PC-3 (cell line): ENCODE results near the gene LTBP1. TPM values are rescaled to one million over a fixed set of nuclear protein-coding genes. Genes with fewer than 3 reads are reported as not detected.

Experiments used
- ATAC-seq: fragments of 200-7000 bp; cut with Tn5 transposase; 2 replicates; pipeline ENCODE4 v1.9.1; 2020; ENCODE audit warnings: mild to moderate bottlenecking, moderate library complexity
- BruUV-seq: library from RNA; stranded (reverse); fragments of 400-500 nt; replicated peaks from 2 replicates; lab custom pipeline; 2021; lab: Mats Ljungman, UMichigan
- CTCF ChIA-PET: fragments of 300-600 bp; sonication (Branson Sonifier 250); formaldehyde crosslinking; loops from one replicate; lab custom pipeline; 2022; ENCODE audit warnings: antibody characterized with exemption; lab: Charles Lee
- POLR2A ChIA-PET: fragments of 300-600 bp; sonication (Branson Sonifier 250); formaldehyde crosslinking; loops from one replicate; lab custom pipeline; 2022; ENCODE audit warnings: antibody characterized with exemption; ENCODE audit not compliant: unreplicated experiment; lab: Charles Lee
- DNase-seq: peaks from one replicate; pipeline ENCODE4 v3.0.0-alpha.2; 2015
- H2AFZ ChIP-seq: fragments of 300-600 bp; sonication (generic); 2 replicates; pipeline ENCODE4 v1.6.0; 2016; ENCODE audit warnings: antibody characterized with exemption, low read length
- H3F3A ChIP-seq: fragments of 300-600 bp; sonication (generic); one replicate; pipeline ENCODE4 v1.6.0; 2017; ENCODE audit warnings: antibody characterized with exemption, low read length, control low read depth, mild to moderate bottlenecking; ENCODE audit not compliant: unreplicated experiment
- H3K27ac ChIP-seq: fragments of 300-600 bp; sonication (generic); 2 replicates; pipeline ENCODE4 v1.5.1; 2016; ENCODE audit warnings: mild to moderate bottlenecking, low read length
- H3K27me3 ChIP-seq: fragments of 300-600 bp; sonication (generic); 2 replicates; pipeline ENCODE4 v1.6.1; 2016; ENCODE audit warnings: low read length, mixed read lengths
- H3K36me3 ChIP-seq: fragments of 300-600 bp; sonication (generic); 2 replicates; pipeline ENCODE4 v1.6.1; 2016; ENCODE audit warnings: low read depth, mixed run types, low read length, mixed read lengths
- H3K4me1 ChIP-seq: fragments of 300-600 bp; sonication (generic); 2 replicates; pipeline ENCODE4 v1.5.1; 2016; ENCODE audit warnings: low read length; ENCODE audit not compliant: insufficient read depth
- H3K4me2 ChIP-seq: fragments of 300-600 bp; sonication (generic); 2 replicates; pipeline ENCODE4 v1.6.0; 2016; ENCODE audit warnings: low read length
- H3K4me3 ChIP-seq: fragments of 300-600 bp; sonication (generic); 2 replicates; pipeline ENCODE4 v1.5.1; 2016; ENCODE audit warnings: mild to moderate bottlenecking, low read length, mixed read lengths
- H3K79me2 ChIP-seq: fragments of 300-600 bp; sonication (generic); 2 replicates; pipeline ENCODE4 v1.6.1; 2017; ENCODE audit warnings: low read length, mixed read lengths
- H3K9ac ChIP-seq: fragments of 300-600 bp; sonication (generic); 2 replicates; pipeline ENCODE4 v1.6.0; 2016; ENCODE audit warnings: mild to moderate bottlenecking, low read length
- H3K9me2 ChIP-seq: fragments of 300-600 bp; sonication (generic); replicated peaks from 2 replicates; pipeline ENCODE4 v1.6.1; 2016; ENCODE audit warnings: mixed run types, low read length, mixed read lengths
- H3K9me3 ChIP-seq: fragments of 300-600 bp; sonication (generic); 2 replicates; pipeline ENCODE4 v1.6.1; 2016; ENCODE audit warnings: low read length, mixed read lengths
- H4K20me1 ChIP-seq: fragments of 300-600 bp; sonication (generic); 2 replicates; pipeline ENCODE4 v1.6.1; 2016; ENCODE audit warnings: low read length, mixed read lengths
- EZH2 ChIP-seq: fragments of 300-600 bp; sonication (generic); IDR thresholded peaks from one replicate; pipeline ENCODE4 v1.6.1; 2017; ENCODE audit warnings: antibody characterized with exemption, mild to moderate bottlenecking, low read length; ENCODE audit not compliant: unreplicated experiment
- EZH2phosphoT487 ChIP-seq: fragments of 300-600 bp; sonication (generic); IDR thresholded peaks from 2 replicates; pipeline ENCODE4 v1.6.1; 2018; ENCODE audit warnings: mild to moderate bottlenecking, antibody characterized with exemption, low read length, borderline replicate concordance
- intact Hi-C: fragments of 100-400 bp; cut with micrococcal nuclease; formaldehyde crosslinking; loops from 2 replicates; pipeline ENCODE4 v1.9.0; 2023
- total RNA-seq: library from RNA; depleted of rRNA; stranded (reverse); fragments of >200 nt; gene quantifications from 2 replicates; pipeline ENCODE4 v1.2.3, GENCODE V29; 2014
- TF ChIP-seq, protein P1 (sequence below): fragments of 300-600 bp; sonication (generic); conservative IDR thresholded peaks from 2 replicates; pipeline ENCODE4 v1.5.1; 2017; ENCODE audit warnings: antibody characterized with exemption, low read depth, mild to moderate bottlenecking, low read length

Gene LTBP1
- total RNA-seq, 1 experiment from 2014 or later: 45.9 TPM

DNA sequence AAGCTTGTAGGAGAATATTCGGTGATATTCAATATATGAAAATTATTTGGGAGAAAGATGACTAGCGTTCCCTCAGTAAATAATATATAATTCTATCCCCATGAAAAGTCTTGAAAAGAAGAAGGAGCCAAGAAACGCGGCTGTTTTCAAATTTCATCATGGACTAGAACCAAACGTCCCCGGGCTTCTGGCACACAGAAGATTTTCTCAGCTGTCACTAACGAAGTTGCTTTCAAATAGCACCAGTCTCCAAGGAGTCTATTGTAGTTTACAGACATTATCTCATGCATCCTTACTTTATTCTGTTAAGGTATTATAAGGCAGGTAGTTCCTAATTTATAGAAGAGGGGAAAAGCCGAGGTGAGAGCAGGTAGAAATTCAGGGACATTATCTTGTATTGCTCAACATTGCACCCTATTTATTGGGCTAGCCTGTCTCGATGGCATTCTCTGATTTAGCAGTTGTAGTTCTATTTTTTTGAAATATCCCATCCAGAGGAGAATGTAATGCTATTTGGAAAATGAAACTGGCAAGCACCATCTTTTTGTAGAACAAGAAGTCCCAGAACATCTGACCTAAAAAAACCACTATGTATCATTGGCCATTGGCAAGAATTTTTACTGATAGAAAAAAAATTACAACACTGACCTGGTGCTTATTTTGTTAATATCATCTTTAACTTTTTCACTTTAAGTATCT is 331.6 kb downstream of the LTBP1 start:
- POLR2A ChIA-PET: no interaction called here
- H3K9me3 ChIP-seq: no peaks in the 10 kb centered on the region
- no peak overlapping the region for H3K4me3 ChIP-seq
- H3K9ac ChIP-seq: no peak overlapping the region
- intact Hi-C loops: loop anchor here (10.0 kb wide), 2 partner anchors 316 to 334 kb away; partner anchors contain the start of genes FAM98A and LTBP1
- no peak for TF ChIP-seq EZH2phosphoT487
- TF ChIP-seq, protein P1, sequence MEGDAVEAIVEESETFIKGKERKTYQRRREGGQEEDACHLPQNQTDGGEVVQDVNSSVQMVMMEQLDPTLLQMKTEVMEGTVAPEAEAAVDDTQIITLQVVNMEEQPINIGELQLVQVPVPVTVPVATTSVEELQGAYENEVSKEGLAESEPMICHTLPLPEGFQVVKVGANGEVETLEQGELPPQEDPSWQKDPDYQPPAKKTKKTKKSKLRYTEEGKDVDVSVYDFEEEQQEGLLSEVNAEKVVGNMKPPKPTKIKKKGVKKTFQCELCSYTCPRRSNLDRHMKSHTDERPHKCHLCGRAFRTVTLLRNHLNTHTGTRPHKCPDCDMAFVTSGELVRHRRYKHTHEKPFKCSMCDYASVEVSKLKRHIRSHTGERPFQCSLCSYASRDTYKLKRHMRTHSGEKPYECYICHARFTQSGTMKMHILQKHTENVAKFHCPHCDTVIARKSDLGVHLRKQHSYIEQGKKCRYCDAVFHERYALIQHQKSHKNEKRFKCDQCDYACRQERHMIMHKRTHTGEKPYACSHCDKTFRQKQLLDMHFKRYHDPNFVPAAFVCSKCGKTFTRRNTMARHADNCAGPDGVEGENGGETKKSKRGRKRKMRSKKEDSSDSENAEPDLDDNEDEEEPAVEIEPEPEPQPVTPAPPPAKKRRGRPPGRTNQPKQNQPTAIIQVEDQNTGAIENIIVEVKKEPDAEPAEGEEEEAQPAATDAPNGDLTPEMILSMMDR: no peak
- no peak for TF ChIP-seq EZH2
- no peaks in the 10 kb centered on the region for H3K79me2 ChIP-seq
- no peak for ATAC-seq
- no peak overlapping the region for H3K27ac ChIP-seq
- no peaks in the 10 kb centered on the region for H3K27me3 ChIP-seq
- BruUV-seq: no TSS peak
- H3K4me1 ChIP-seq: peaks cover 31% of the 10 kb centered on the region
- CTCF ChIA-PET: no interaction called here
- no peaks in the 10 kb centered on the region for H4K20me1 ChIP-seq
- H3K4me2 ChIP-seq: no peak overlapping the region
- H3K36me3 ChIP-seq: peaks cover 2% of the 10 kb centered on the region; the same call in 1 of the 2 replicates
- no peak for DNase-seq
- no peaks in the 10 kb centered on the region for H3K9me2 ChIP-seq
- H3F3A ChIP-seq: no peaks in the 10 kb centered on the region
- no peak overlapping the region for H2AFZ ChIP-seq

GRCh38 chr2:33284287-33284686 is 337.5 kb downstream of the LTBP1 start:
- Histone ChIP-seq H3F3A (no peaks in the 10 kb centered on the region), H3K27me3 (no peaks in the 10 kb centered on the region), H2AFZ (no peak overlapping the region), H3K9ac (no peak overlapping the region), H3K27ac (no peak overlapping the region), H3K36me3 (no peaks in the 10 kb centered on the region), H4K20me1 (no peaks in the 10 kb centered on the region), H3K9me3 (no peaks in the 10 kb centered on the region), H3K9me2 (no peaks in the 10 kb centered on the region), H3K4me2 (no peak overlapping the region), H3K4me1 (no peaks in the 10 kb centered on the region), H3K79me2 (no peaks in the 10 kb centered on the region), H3K4me3 (no peak overlapping the region)
- ATAC-seq: no peak
- ChIA-PET CTCF (no interaction called here), POLR2A (no interaction called here)
- intact Hi-C loops: no loop called here
- DNase-seq: no peak
- no TSS peak for BruUV-seq
- TF ChIP-seq EZH2phosphoT487: no peak
- TF ChIP-seq EZH2: no peak
- TF ChIP-seq, protein P1: no peak

- BruUV-seq: no TSS peak
- H3K4me3 ChIP-seq: no peak overlapping the region
- no peaks in the 10 kb centered on the region for H3K27me3 ChIP-seq
- ATAC-seq (no peak), DNase-seq (no peak)
- no peaks in the 10 kb centered on the region for H3K9me3 ChIP-seq
- H4K20me1 ChIP-seq: no peaks in the 10 kb centered on the region
- no peaks in the 10 kb centered on the region for H3K79me2 ChIP-seq
- H3K4me1 ChIP-seq: peaks cover 24% of the 10 kb centered on the region
- ChIA-PET POLR2A (no interaction called here), CTCF (no interaction called here)
- TF ChIP-seq, protein P1: no peak
- TF ChIP-seq EZH2phosphoT487 (no peak), EZH2 (no peak)
- H3F3A ChIP-seq: no peaks in the 10 kb centered on the region
- H3K4me2 ChIP-seq: no peak overlapping the region
- no peaks in the 10 kb centered on the region for H3K9me2 ChIP-seq
- H2AFZ ChIP-seq: no peak overlapping the region
- intact Hi-C loops: no loop called here
- H3K36me3 ChIP-seq: no peaks in the 10 kb centered on the region
- no peak overlapping the region for H3K27ac ChIP-seq
- H3K9ac ChIP-seq: no peak overlapping the region
Observed at GRCh38 chr2:33287507-33288005, 340.8 kb downstream of the LTBP1 start.
